Activated CD4-positive, alpha-beta T cell treated with anti-CD3 and anti-CD28 coated beads for 36 hours (primary cell): ENCODE results near the gene PPP1R27. TPM values are rescaled to one million over a fixed set of nuclear protein-coding genes. Genes with fewer than 3 reads are reported as not detected.

Experiments used
- ATAC-seq: fragments of 200-7000 bp; cut with Tn5 transposase; one replicate; pipeline ENCODE4 v1.10.0; 2021; ENCODE audit warnings: mild to moderate bottlenecking, moderate library complexity
- CTCF ChIA-PET: fragments of 350-600 bp; sonication (Branson Sonifier 250); formaldehyde crosslinking; loops from one replicate; lab custom pipeline; 2021; ENCODE audit warnings: antibody characterized with exemption; lab: Charles Lee
- POLR2A ChIA-PET: fragments of 350-600 bp; sonication (Branson Sonifier 250); formaldehyde crosslinking; loops from one replicate; lab custom pipeline; 2021; ENCODE audit warnings: antibody characterized with exemption, inconsistent platforms; lab: Charles Lee
- DNase-seq: peaks from one replicate; pipeline ENCODE4 v3.0.0-alpha.2; 2020
- H3K27ac Mint-ChIP-seq: one replicate; pipeline ENCODE4 v1.8.0; 2021; ENCODE audit warnings: mixed read lengths
- H3K27me3 Mint-ChIP-seq: one replicate; pipeline ENCODE4 v1.8.0; 2021; ENCODE audit warnings: mixed read lengths
- H3K36me3 Mint-ChIP-seq: one replicate; pipeline ENCODE4 v1.8.0; 2021; ENCODE audit warnings: low read depth, mixed read lengths
- H3K4me1 Mint-ChIP-seq: one replicate; pipeline ENCODE4 v1.8.0; 2021; ENCODE audit warnings: mixed read lengths
- H3K4me3 Mint-ChIP-seq: one replicate; pipeline ENCODE4 v1.8.0; 2021; ENCODE audit warnings: mild to moderate bottlenecking, moderate library complexity, mixed read lengths
- H3K9me3 Mint-ChIP-seq: one replicate; pipeline ENCODE4 v1.8.0; 2021; ENCODE audit warnings: low read depth, mixed read lengths
- intact Hi-C, 2 experiments: fragments of 100-400 bp; cut with DNase I in 1 of 2; cut with micrococcal nuclease in 1 of 2; formaldehyde crosslinking; loops; one replicate each; pipeline versions ENCODE4 v1.14.2 to v1.15.1; 2022 to 2024; cut with DNase I, micrococcal nuclease
- total RNA-seq, 2 experiments: library from RNA; stranded (reverse); gene quantifications; one replicate each; pipeline ENCODE4 v1.2.3, GENCODE V29; 2021

PPP1R27 gene
- total RNA-seq, 2 experiments from 2014 or later, result not detected

DNA sequence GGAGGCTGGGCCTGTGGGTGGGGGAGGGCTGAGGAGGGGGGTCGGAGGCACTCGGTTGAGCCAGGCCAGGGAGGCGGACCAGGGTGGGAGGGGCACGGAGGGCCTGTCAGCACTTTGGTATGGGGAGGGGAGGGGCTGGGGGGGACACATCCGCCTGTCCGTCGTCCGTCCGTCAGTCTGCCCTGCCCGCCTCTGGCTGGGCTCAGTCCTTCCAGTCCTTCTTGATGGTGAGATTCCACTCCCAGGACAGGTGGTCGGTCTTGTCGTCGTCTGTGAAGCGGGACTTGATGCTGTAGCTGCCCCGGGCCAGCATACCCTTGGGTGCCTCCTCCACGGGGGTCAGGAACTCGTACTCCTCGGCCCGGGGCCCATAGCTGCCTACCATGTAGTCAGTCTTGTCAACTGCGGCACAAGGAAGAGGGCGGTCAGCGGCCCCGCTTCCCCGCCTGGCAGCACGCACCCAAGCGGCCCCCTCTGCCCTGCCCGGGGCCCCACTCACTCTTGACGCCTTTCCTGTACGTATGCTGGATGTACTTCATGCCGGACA, 33.9 kb upstream of the PPP1R27 start:
- peak; percentile 54 for DNase-seq
- POLR2A ChIA-PET, result no interaction called here
- intact Hi-C loops, result no loop called here
- peak overlapping the region; percentile 87 for H3K4me3 Mint-ChIP-seq
- CTCF ChIA-PET, result interaction anchor here (0.6 to 2.6 kb wide), 3 partner anchors 17 to 646 kb away, joined by 3 to 14 read pairs (median 3); no protein-coding TSS in a partner anchor
- no peaks in the 10 kb centered on the region for H3K9me3 Mint-ChIP-seq
- peak overlapping the region; percentile 42 for H3K27ac Mint-ChIP-seq
- H3K4me1 Mint-ChIP-seq, result peaks cover 32% of the 10 kb centered on the region
- no peaks in the 10 kb centered on the region for H3K27me3 Mint-ChIP-seq
- no peak for ATAC-seq
- H3K36me3 Mint-ChIP-seq, result peaks cover 46% of the 10 kb centered on the region

DNA sequence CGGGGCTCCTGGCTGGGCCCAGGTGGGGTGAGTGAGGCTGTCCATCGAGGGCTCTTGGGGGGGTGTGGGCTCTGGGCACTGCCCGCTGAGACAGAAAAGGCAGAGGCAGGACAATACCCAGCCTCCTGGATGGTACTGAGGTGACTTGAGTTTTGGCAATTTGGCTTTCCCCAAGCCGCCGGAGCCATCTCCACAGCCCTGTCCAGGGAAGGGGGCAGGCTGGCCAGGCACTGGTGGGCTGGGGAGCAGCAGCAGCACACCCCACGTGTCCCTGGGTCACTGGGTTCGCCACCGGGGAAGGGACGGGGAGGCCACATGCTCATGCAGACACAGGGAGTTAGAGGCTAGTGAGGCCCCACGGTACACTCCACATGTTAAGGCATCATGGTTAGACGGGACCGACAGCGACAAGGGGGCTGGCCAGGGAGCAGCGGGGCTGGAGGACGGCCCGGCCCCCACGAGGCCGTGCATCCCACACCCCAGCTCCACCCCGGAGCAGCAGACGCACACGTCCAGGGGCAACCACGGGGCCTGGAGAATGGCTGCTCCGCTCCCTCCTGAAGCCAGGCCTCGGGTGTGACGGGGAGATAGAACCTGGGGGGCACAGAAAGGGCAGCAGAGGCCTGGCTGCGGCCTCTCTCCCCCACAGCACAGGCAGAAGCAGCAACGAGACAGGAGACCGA, 33.3 kb upstream of the PPP1R27 start:
- peak overlapping the region; percentile 87 for H3K4me3 Mint-ChIP-seq
- ChIA-PET CTCF (interaction anchor here (2.6 kb wide), 1 partner anchor 18 kb away, joined by 14 read pairs; no protein-coding TSS in a partner anchor), POLR2A (no interaction called here)
- no peaks in the 10 kb centered on the region for H3K9me3 Mint-ChIP-seq
- peak; percentile 45 for DNase-seq
- H3K4me1 Mint-ChIP-seq, result peaks cover 32% of the 10 kb centered on the region
- H3K27me3 Mint-ChIP-seq, result no peaks in the 10 kb centered on the region
- intact Hi-C loops, result no loop called here
- H3K36me3 Mint-ChIP-seq, result peaks cover 50% of the 10 kb centered on the region
- peak overlapping the region; percentile 42 for H3K27ac Mint-ChIP-seq
- no peak for ATAC-seq

DNA sequence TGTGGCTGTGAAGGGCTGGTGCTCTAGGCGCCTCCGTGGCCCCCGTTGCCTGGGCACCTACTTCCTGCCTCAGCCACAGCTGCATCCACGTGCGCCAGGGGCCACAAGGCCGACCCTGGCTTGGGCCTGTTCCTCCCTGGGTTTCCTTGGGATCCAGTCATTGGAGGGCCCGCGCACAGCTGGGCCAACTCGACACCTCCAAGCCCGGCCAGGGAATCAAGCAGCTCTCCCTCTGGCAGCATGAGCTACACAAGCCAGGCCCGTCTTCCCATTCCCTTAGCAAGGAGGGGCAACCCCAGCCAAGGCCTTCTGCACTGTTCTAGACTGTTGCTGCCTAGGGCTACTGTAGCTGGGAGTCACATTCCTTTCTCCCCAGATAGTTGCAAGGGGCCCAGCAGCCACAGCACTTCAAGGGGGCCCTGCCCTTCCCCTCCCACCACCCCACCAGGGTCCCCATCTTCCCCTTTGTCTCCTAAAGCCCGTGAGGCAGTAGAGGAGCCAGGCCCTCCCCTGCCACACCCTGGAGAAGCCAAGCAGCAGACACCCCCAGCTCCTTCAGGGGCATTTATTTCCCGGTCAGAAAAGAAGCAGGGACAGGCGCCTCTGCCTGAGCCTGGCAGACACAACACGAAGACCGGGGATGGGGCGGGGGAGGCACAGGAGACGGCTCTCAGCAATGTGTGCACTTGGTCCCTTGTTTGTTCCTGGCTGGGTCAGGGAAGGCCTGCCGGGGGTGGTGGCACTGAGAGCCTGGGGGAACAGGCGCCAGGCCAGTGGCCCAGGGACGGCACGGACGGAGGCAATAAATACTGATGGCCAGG, 32.5 kb upstream of the PPP1R27 start:
- Mint-ChIP-seq H3K4me1 (peaks cover 33% of the 10 kb centered on the region), H3K9me3 (no peaks in the 10 kb centered on the region), H3K27me3 (no peaks in the 10 kb centered on the region), H3K27ac (peak overlapping the region; percentile 67), H3K36me3 (peaks cover 51% of the 10 kb centered on the region), H3K4me3 (peak overlapping the region; percentile 87)
- DNase-seq (peak; percentile 56), ATAC-seq (peak; percentile 2)
- intact Hi-C loops, result no loop called here
- ChIA-PET POLR2A (no interaction called here), CTCF (no interaction called here)

DNA sequence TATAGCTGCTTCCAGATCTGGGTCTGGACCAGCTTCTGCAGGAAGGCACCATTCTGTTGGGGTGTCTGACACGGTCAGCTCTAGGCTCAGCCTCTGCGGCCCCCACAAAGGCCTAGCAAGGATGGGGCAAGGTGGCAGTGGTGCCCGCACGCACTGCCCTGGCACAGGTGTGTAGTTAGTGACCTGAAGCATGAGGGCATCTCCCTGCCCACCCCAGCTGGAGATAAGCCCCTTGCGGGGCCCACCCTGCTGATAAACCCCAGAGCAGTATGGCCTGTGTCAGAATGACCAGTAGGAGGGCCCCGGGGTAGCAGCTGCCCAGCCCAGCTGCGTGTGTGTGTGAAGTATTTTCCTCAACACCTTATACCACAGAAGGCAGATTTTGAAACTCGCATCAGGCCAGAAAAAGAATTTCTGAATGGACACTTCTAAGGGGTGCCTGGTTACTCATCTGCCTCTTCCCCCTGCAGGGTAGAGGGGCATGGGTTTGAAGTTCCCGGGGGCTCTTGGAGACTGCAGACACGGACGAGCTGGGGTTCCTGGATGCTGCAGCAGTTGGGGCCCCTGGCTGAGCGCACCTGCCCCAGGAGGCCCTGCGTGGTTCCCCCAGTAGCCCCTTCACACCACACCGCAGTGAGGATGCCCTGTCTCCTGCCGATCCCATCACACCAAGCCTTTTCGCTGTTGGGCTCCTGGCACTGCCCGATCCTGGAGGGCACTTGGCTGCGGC, 31.8 kb upstream of the PPP1R27 start:
- Mint-ChIP-seq H3K4me1 (peaks cover 36% of the 10 kb centered on the region), H3K27me3 (no peaks in the 10 kb centered on the region), H3K4me3 (no peak overlapping the region), H3K36me3 (peaks cover 55% of the 10 kb centered on the region), H3K9me3 (no peaks in the 10 kb centered on the region), H3K27ac (peak overlapping the region; percentile 67)
- CTCF ChIA-PET, result no interaction called here
- intact Hi-C loops, result no loop called here
- POLR2A ChIA-PET, result interaction anchor here (0.9 kb wide), 1 partner anchor 17 kb away, joined by 3 read pairs; no protein-coding TSS in a partner anchor
- ATAC-seq (peak; percentile 1), DNase-seq (peak; percentile 29)

DNA sequence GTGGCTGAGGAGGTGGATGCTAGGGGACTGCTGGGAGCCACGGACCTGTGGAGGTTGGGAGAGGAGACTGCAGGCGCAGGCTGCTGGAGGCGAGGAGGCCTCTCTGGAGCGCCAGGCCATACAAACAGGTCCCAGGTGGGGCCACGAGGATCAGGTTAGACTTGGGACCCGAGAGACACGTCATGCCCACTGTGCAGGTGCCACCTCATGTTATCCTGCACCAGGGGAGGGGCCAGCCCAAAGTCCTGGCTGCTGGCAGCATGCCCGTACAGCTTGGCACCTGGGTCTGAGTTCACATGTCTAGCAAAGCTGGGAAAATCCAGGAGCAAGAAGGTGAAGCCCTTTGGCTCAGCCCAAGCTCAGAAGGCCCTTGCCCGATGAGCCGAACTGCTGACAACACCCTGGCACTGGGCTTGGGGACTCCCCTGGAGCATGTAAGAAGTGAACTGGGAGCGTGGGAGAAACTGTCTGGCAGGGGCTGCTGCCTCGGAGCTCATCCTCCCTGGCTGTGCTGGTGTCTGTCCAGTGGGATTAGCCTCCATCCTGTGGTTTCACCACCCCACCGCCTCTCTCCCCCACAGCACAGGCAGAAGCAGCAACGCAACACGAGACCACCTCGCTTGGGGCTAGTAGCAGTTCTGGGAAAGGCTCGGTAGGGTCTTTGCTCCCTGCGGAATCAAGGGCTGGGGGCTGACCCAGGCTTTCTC, 31.0 kb upstream of the PPP1R27 start:
- intact Hi-C loops, result no loop called here
- Mint-ChIP-seq H3K4me3 (no peak overlapping the region), H3K27me3 (no peaks in the 10 kb centered on the region), H3K4me1 (peaks cover 36% of the 10 kb centered on the region), H3K36me3 (peaks cover 60% of the 10 kb centered on the region), H3K27ac (no peak overlapping the region), H3K9me3 (no peaks in the 10 kb centered on the region)
- POLR2A ChIA-PET, result interaction anchor here (0.8 to 0.9 kb wide), 2 partner anchors 18 to 20 kb away, joined by 3 read pairs; no protein-coding TSS in a partner anchor
- CTCF ChIA-PET, result interaction anchor here (1.5 kb wide), 1 partner anchor 15 kb away, joined by 3 read pairs; no protein-coding TSS in a partner anchor
- ATAC-seq (no peak), DNase-seq (peak; percentile 33)

DNA sequence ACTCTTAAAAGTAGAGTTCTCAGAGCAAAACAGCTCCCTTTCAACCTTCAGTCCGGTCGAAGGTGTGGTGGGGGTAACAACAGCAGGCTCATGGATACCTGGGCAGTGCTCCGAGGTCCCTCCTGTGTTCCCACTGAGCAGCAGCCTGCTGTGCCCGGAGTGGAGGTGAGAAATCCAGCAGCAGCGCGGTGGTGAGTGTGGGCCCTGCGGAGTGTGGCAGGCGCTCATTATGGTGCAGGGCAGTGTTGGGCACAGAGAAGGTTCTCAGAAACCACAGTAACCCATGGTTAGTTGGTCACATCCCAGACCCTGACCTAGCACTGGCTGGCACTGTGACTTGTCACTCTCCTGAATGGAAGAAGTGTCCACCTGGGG, 30.5 kb upstream of the PPP1R27 start:
- Mint-ChIP-seq H3K4me1 (peaks cover 36% of the 10 kb centered on the region), H3K4me3 (no peak overlapping the region), H3K27me3 (no peaks in the 10 kb centered on the region), H3K9me3 (no peaks in the 10 kb centered on the region), H3K36me3 (peaks cover 59% of the 10 kb centered on the region), H3K27ac (no peak overlapping the region)
- ChIA-PET POLR2A (interaction anchor here (0.8 to 0.9 kb wide), 2 partner anchors 19 to 21 kb away, joined by 3 read pairs; no protein-coding TSS in a partner anchor), CTCF (interaction anchor here (1.5 kb wide), 1 partner anchor 16 kb away, joined by 3 read pairs; no protein-coding TSS in a partner anchor)
- no peak for ATAC-seq
- intact Hi-C loops, result no loop called here
- DNase-seq, result no peak

DNA sequence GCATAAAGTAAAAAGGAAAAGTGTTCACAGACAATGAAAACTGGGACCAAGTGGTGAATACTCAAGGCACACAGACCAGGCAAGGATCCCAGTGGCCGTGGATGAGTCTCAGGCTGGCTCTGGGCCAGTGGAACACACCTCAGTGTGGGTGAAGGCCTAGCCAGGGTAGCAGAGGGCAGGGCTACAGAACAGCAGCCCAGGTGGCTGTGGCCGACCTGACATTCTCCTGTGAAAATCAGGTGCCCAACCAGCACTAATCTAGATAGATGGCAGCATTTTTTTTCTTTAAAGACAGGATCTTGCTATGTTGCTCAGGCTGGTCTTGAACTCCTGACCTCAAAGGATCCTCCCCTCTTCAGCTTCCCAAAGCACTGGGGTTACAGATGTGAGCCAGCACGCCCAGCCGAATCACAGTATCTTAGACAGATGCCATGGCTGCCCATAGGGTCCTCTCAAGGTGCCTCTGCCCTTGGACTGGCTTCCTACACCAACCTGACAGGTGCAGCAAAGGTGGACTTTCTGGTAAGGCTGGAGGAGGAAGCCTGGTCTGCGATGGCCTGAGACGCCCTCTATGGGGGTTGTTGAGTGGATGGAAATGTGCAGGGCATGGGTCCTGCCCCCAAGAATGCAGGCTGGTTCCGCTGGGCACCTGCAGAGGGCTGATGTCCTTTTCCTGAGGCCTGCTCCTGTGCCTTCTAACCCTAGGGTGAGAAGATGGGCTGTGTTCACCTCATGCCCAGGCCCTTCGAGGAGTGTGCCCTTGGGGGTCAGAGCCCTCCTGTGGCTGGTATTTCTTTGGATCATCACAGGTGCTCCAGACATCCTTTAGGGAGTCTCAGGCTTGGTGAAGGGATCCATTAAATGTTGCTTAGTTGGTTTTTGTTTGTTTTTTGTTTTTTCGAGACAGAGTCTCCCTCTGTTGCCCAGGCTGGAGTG, 29.3 kb upstream of the PPP1R27 start:
- H3K4me1 Mint-ChIP-seq, result peaks cover 38% of the 10 kb centered on the region
- DNase-seq, result no peak
- no peak for ATAC-seq
- H3K27me3 Mint-ChIP-seq, result no peaks in the 10 kb centered on the region
- peaks cover 55% of the 10 kb centered on the region for H3K36me3 Mint-ChIP-seq
- ChIA-PET CTCF (no interaction called here), POLR2A (no interaction called here)
- no peaks in the 10 kb centered on the region for H3K9me3 Mint-ChIP-seq
- no peak overlapping the region for H3K4me3 Mint-ChIP-seq
- intact Hi-C loops, result no loop called here
- peak overlapping the region; percentile 93 for H3K27ac Mint-ChIP-seq

DNA sequence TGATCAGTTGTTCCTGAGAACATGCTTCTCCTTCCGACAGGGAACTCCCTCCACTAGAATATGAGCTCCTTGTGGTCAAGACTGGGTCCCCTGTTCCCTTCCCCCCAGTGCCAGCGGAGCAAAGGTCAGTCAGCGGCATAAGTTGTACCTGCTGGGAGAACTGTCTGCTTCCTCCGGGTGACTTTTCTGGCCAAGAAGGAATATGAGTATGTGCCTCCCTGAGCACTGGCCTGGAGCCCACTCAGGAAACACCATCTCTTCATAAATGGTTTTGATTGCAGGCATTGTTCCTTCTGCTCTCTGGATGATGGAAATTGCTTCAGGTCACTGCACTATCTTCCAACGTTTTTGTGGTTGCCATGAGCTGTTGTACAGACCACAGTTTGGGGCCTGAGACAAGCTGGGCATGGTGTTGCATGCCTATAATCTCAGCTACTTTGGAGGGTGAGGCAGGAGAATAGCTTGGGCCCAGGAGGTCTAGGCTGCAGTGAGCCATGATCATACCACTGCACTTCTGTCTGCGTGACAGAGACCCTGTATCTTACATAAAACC, 28.3 kb upstream of the PPP1R27 start:
- Mint-ChIP-seq H3K36me3 (peaks cover 61% of the 10 kb centered on the region), H3K27me3 (no peaks in the 10 kb centered on the region), H3K9me3 (no peaks in the 10 kb centered on the region), H3K4me3 (peak overlapping the region; percentile 99), H3K4me1 (peaks cover 46% of the 10 kb centered on the region), H3K27ac (peak overlapping the region; percentile 93)
- ATAC-seq, result no peak
- ChIA-PET POLR2A (no interaction called here), CTCF (interaction anchor here (0.5 kb wide), 1 partner anchor 30 kb away, joined by 5 read pairs; no protein-coding TSS in a partner anchor)
- no peak for DNase-seq
- intact Hi-C loops, result no loop called here

DNA sequence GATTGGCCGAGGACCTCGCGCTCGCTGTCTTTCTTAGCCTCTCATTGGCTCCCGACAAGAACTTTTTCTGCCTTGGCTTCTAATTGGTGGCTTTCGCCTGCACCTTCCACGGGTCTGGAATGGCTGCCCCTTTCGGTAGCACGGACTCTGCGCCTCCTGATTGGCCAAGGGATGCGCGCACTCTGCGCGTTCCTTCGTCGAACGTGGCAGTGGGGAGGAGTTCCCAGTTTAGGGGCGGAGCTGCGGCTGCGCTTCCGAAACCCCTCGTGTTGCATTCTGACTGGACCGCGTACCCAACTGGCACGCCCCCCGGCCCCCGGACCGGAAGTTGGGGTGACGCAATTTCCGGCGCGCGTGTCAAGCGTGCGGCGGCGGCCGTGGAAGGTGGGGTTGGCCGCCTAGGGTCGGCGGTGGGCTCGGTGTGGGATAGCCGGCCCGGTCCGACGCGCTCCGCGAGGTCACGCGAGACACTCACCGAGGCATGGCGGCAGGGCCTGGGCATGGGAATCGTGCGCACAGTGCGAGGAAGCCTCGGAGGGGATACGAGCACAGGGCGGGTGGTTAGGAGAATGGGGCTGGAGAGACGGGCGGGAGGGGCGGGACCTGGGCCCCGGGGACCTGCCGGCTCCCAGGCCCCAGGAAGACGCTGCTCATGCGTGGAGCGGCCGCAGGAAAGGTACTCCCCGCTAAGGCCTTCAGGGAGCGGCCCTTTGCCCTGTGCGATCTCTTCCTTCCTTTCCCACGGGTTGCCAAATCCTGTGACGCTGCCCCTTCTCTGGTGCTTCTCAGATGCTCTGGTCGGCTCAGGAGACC, 26.1 kb upstream of the PPP1R27 start:
- Mint-ChIP-seq H3K4me3 (peak overlapping the region; percentile 99), H3K27me3 (no peaks in the 10 kb centered on the region), H3K36me3 (peaks cover 61% of the 10 kb centered on the region), H3K4me1 (peaks cover 50% of the 10 kb centered on the region), H3K9me3 (no peaks in the 10 kb centered on the region), H3K27ac (peak overlapping the region; percentile 98)
- intact Hi-C loops, result loop anchor here (1.0 to 2.0 kb wide), 24 partner anchors 9 to 622 kb away; partner anchors contain the start of genes ALYREF (in 2 of the 2), ANAPC11 (in 2 of the 2), CCDC137 (in 2 of the 2) and OXLD1 (in 2 of the 2)
- CTCF ChIA-PET, result interaction anchor here (0.7 to 1.6 kb wide), 2 partner anchors 9 to 18 kb away, joined by 6 read pairs; no protein-coding TSS in a partner anchor
- peak; percentile 99 for DNase-seq
- POLR2A ChIA-PET, result interaction anchor here (0.6 to 1.0 kb wide), 3 partner anchors 9 to 31 kb away, joined by 3 to 6 read pairs (median 5); no protein-coding TSS in a partner anchor
- ATAC-seq, result peak; percentile 91
